ENCODE data around the gene RASGEF1C.

Gene RASGEF1C

GRCh38 chr5:180235846-180236245, 26.8 kb upstream of the RASGEF1C start:
- TF ChIP-seq CTCF (IDR thresholded peaks at IDR 0.05; ENCODE audit: borderline replicate concordance, insufficient read depth, low read depth, low read length) = no peak
- H3K4me3 ChIP-seq (ENCODE audit: low read depth, low read length) = no peak overlapping the region

- H3K4me3 ChIP-seq (ENCODE audit: low read depth, low read length) = no peak overlapping the region
- no peak for TF ChIP-seq CTCF (IDR thresholded peaks at IDR 0.05; ENCODE audit: borderline replicate concordance, insufficient read depth, low read depth, low read length)
Observed at GRCh38 chr5:180235077-180235476, 26.1 kb upstream of the RASGEF1C start.

- TF ChIP-seq CTCF (IDR thresholded peaks at IDR 0.05; ENCODE audit: borderline replicate concordance, insufficient read depth, low read depth, low read length) = no peak
Observed at GRCh38 chr5:180234271-180234670, 25.3 kb upstream of the RASGEF1C start.

GRCh38 chr5:180233729-180234128, 24.7 kb upstream of the RASGEF1C start:
- no peak overlapping the region for H3K4me3 ChIP-seq (ENCODE audit: low read depth, low read length)
- TF ChIP-seq CTCF (IDR thresholded peaks at IDR 0.05; ENCODE audit: borderline replicate concordance, insufficient read depth, low read depth, low read length) = no peak

More at GRCh38 chr5:180234271-180234670, 25.3 kb upstream of the RASGEF1C start:
- H3K4me3 ChIP-seq (ENCODE audit: low read depth, low read length) = no peak overlapping the region

GRCh38 chr5:180230017-180230416, 21.0 kb upstream of the RASGEF1C start:
- H3K4me3 ChIP-seq (ENCODE audit: low read depth, low read length) = no peak overlapping the region
- TF ChIP-seq CTCF (IDR thresholded peaks at IDR 0.05; ENCODE audit: borderline replicate concordance, insufficient read depth, low read depth, low read length) = no peak

GRCh38 chr5:180222056-180222455, 13.0 kb upstream of the RASGEF1C start:
- no peak for TF ChIP-seq CTCF (IDR thresholded peaks at IDR 0.05; ENCODE audit: borderline replicate concordance, insufficient read depth, low read depth, low read length)

GRCh38 chr5:180217797-180218196, 8.8 kb upstream of the RASGEF1C start:
- no peak overlapping the region for H3K4me3 ChIP-seq (ENCODE audit: low read depth, low read length)
- TF ChIP-seq CTCF (IDR thresholded peaks at IDR 0.05; ENCODE audit: borderline replicate concordance, insufficient read depth, low read depth, low read length) = no peak

More at GRCh38 chr5:180222056-180222455, 13.0 kb upstream of the RASGEF1C start:
- H3K4me3 ChIP-seq (ENCODE audit: low read depth, low read length) = no peak overlapping the region
